ENCODE data around the gene CD7.

Gene CD7

GRCh38 chr17:82309656-82310570 lies 7.5 kb downstream of the CD7 start:
- no peak for DNase-seq (ENCODE audit: low read depth)
- H3K4me3 ChIP-seq (ENCODE audit: low read length) = no peak overlapping the region
- TF ChIP-seq, protein P1, sequence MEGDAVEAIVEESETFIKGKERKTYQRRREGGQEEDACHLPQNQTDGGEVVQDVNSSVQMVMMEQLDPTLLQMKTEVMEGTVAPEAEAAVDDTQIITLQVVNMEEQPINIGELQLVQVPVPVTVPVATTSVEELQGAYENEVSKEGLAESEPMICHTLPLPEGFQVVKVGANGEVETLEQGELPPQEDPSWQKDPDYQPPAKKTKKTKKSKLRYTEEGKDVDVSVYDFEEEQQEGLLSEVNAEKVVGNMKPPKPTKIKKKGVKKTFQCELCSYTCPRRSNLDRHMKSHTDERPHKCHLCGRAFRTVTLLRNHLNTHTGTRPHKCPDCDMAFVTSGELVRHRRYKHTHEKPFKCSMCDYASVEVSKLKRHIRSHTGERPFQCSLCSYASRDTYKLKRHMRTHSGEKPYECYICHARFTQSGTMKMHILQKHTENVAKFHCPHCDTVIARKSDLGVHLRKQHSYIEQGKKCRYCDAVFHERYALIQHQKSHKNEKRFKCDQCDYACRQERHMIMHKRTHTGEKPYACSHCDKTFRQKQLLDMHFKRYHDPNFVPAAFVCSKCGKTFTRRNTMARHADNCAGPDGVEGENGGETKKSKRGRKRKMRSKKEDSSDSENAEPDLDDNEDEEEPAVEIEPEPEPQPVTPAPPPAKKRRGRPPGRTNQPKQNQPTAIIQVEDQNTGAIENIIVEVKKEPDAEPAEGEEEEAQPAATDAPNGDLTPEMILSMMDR (conservative IDR thresholded peaks at IDR 0.05; ENCODE audit: low read depth, low read length) = no peak

- TF ChIP-seq, protein P1 (conservative IDR thresholded peaks at IDR 0.05; ENCODE audit: low read depth, low read length) = no peak
- DNase-seq (ENCODE audit: low read depth) = no peak
These were observed 11.6 kb downstream of the CD7 start for GRCh38 chr17:82305727-82306300.

DNA sequence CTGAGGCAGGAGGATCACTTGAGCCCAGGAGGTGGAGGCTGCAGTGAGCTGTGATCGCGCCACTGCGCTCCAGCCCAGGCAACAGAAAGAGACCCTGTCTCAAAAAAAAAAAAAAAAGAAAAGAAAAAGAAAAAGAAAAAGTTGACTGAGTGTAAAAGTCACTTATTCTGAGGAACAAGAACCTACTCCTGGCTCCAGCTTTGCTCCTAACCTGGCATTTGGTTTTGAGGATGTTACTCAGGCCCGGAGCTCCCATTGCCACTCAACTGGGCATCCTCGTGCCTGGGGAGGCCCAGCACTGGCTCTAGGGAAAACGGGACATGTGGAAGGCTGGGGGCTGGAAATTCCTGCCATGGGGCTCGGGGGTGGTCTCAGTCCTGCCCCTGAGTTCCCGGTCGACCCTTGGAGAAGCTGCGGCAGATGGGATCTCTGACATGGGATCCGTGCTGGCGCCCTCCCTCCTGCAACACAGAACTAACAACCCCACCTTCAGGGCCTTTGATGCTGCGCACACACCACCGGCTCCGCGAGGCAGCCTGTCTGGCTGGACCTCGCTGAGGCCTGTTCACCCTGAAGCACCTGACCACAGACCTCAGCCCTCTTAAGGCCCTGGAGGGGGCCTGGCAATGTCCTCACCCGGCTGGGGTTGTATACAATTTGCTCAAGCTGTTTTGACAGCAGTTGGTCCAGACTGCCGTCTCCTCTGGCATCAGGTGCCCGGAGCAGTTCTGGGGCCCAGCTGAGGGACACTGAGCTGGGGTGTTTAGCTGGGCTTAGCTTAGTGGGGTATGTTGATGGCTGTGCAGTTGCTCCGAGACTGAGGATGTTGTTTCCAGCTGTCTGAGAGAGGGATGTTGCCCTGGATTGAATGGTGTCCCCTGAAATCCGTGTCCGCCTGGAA lies 12.3 kb downstream of the CD7 start:
- no peak for DNase-seq (ENCODE audit: low read depth)
- H3K4me3 ChIP-seq (ENCODE audit: low read length) = no peak overlapping the region
- TF ChIP-seq, protein P1 (conservative IDR thresholded peaks at IDR 0.05; ENCODE audit: low read depth, low read length) = no peak

More at GRCh38 chr17:82305727-82306300, 11.6 kb downstream of the CD7 start:
- no peak overlapping the region for H3K4me3 ChIP-seq (ENCODE audit: low read length)

DNA sequence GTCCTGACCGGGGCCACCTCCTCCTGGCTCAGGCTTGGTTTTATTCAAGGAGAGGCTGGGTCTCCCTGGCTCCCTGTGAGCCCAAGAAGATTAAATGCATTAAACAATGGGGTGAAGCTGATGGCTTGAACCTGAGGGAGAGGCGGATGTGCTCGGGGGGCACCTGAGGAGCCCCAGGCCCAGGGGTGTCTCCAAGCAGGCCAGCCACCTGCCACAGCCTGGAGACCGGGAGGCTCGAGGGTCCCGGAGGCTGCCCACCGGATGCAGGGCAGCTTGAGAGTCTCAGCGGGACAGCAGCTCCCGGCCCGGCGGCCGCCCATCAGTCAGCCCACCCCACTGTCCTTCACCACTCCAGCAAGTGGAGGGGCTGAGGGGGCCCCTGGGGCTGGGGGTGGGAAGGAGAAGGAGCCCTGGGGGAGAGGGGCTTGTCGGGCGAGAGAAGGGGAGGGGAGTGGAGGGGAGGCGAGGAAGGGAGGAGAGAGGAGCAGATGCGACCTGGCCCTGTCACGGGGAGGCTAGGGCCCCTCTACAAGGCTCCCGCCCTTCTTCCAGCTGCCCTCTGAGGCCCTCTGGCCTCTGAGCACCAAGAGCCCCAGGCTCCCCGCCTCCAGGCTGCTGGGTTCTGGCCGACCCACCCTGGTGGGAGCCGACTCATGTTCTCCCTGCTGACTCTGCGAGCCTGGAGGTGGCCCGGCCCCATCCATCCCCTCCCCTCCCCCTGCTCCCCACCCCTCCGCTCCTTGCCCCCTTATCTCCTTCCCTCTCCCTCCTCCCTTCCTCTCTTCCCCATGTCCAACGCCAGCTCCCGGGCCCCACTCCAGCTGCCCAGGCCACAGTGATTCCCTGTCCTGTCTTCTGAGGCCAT lies 13.2 kb downstream of the CD7 start:
- DNase-seq (ENCODE audit: low read depth) = no peak
- TF ChIP-seq, protein P1 (conservative IDR thresholded peaks at IDR 0.05; ENCODE audit: low read depth, low read length) = no peak
- no peak overlapping the region for H3K4me3 ChIP-seq (ENCODE audit: low read length)

DNA sequence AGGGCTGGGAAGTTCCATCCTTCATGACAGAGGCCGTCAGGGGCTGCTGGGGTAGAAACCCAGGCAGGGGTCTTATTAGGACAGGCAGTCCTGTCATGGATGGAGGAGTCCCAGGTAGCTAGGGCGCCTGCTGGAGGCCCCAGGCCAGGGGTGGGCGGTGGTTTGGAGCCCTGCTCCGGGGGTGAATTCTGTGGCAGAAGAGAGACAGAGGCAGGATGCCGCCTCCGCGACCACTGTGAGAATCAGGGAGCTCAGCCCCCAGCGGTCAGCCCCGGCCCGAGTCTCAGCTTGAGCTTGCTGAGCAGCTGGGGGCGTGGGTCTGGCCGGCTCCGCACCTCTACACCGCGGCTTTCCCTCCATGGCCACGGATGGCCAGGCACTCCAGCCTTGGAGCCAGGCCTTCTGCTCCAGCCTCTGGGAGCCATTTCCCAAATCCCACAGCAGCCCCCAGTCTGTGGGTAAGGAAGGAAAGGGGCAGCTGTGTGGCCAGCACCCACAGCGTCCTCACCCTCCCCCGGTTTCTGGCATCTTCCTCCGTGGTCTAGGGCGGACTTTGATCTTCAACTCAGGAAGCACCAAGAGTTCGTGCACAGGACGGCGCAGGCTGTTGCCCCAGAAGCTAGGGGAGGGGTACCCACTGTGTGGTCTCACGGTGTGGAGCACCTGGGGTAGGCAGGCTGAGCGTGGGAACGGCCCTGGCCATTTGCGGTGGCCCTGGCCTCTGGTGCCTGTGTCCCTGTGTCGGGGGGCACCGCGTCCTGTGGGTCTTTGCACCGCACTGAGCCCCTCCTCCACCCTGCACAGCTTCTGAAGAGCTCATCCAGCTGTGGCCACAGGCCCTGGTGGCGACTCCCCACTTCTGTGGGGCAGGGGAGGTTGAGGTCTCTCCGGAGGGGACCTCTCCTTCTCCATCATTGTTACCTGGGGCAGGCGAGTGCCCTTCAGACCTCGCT lies 14.1 kb downstream of the CD7 start:
- DNase-seq (ENCODE audit: low read depth) = no peak
- H3K4me3 ChIP-seq (ENCODE audit: low read length) = no peak overlapping the region
- TF ChIP-seq, protein P1 (conservative IDR thresholded peaks at IDR 0.05; ENCODE audit: low read depth, low read length) = no peak

Measured in retinal pigment epithelial cell (primary cell).